Hepatocyte (in vitro differentiated cells): ENCODE measurements around the gene FXR1. TPM values are rescaled to one million over a fixed set of nuclear protein-coding genes. Genes with fewer than 3 reads are reported as not detected.

Source experiments
- DNase-seq: peaks from one replicate; pipeline ENCODE4 v3.0.0-alpha.2; 2016; ENCODE audit warnings: low spot score
- H2AFZ ChIP-seq: fragments of 200-600 bp; sonication (generic); 2 replicates; pipeline ENCODE4 v1.6.0; 2016; ENCODE audit warnings: antibody characterized with exemption, mild to moderate bottlenecking
- H3K27ac ChIP-seq: fragments of 200-600 bp; sonication (generic); 2 replicates; pipeline ENCODE4 v1.5.1; 2016; ENCODE audit warnings: mild to moderate bottlenecking
- H3K27me3 ChIP-seq: fragments of 200-600 bp; sonication (generic); 2 replicates; pipeline ENCODE4 v1.6.1; 2016
- H3K36me3 ChIP-seq: fragments of 200-600 bp; sonication (generic); replicated peaks from 2 replicates; pipeline ENCODE4 v1.5.1; 2016; ENCODE audit warnings: low read depth; ENCODE audit not compliant: insufficient read depth
- H3K4me1 ChIP-seq: fragments of 200-600 bp; sonication (generic); 2 replicates; pipeline ENCODE4 v1.5.1; 2016; ENCODE audit warnings: mild to moderate bottlenecking, moderate library complexity; ENCODE audit not compliant: insufficient read depth
- H3K4me2 ChIP-seq: fragments of 200-600 bp; sonication (generic); 2 replicates; pipeline ENCODE4 v1.6.0; 2016
- H3K4me3 ChIP-seq: fragments of 200-600 bp; sonication (generic); 2 replicates; pipeline ENCODE4 v1.5.1; 2016; ENCODE audit warnings: mild to moderate bottlenecking
- H3K79me2 ChIP-seq: fragments of 200-600 bp; sonication (generic); 2 replicates; pipeline ENCODE4 v1.6.0; 2017; ENCODE audit warnings: mild to moderate bottlenecking
- H3K9me2 ChIP-seq: fragments of 200-600 bp; sonication (generic); replicated peaks from 2 replicates; pipeline ENCODE4 v1.6.0; 2017; ENCODE audit warnings: mild to moderate bottlenecking; ENCODE audit not compliant: insufficient read depth
- H3K9me3 ChIP-seq: fragments of 200-600 bp; sonication (generic); 2 replicates; pipeline ENCODE4 v1.5.1; 2016; ENCODE audit warnings: low read depth, mild to moderate bottlenecking
- H4K20me1 ChIP-seq: fragments of 200-600 bp; sonication (generic); 2 replicates; pipeline ENCODE4 v1.6.0; 2016; ENCODE audit warnings: mild to moderate bottlenecking; ENCODE audit not compliant: insufficient read depth, poor library complexity, severe bottlenecking
- EZH2 ChIP-seq: fragments of 200-600 bp; sonication (generic); IDR thresholded peaks from 2 replicates; pipeline ENCODE4 v1.6.1; 2016; ENCODE audit warnings: antibody characterized with exemption, mild to moderate bottlenecking, borderline replicate concordance
- EZH2phosphoT487 ChIP-seq: fragments of 200-600 bp; sonication (generic); IDR thresholded peaks from one replicate; pipeline ENCODE4 v1.6.1; 2018; ENCODE audit warnings: antibody characterized with exemption, mild to moderate bottlenecking, low read depth, moderate library complexity; ENCODE audit not compliant: unreplicated experiment, severe bottlenecking
- WGBS: methylation state at CpG from one replicate; pipeline ENCODE4 v1.1.6; 2016; ENCODE audit warnings: low lambda C conversion rate; ENCODE audit errors: missing lambda C conversion rate; 5-methylcytosine and 5-hydroxymethylcytosine counted together
- polyA plus RNA-seq: library from polyadenylated mRNA; unstranded; fragments of >200 nt; fragmentation: Nextera tagmentation; extraction: Ambion mirVana; gene quantifications from 2 replicates; pipeline ENCODE4 v1.2.1, GENCODE V29; 2016
- total RNA-seq: library from RNA; depleted of rRNA; stranded (reverse); fragments of >200 nt; gene quantifications from 2 replicates; pipeline ENCODE4 v1.2.3, GENCODE V29; 2014
- TF ChIP-seq, protein P1 (sequence below): fragments of 200-600 bp; sonication (generic); IDR thresholded peaks from 2 replicates; pipeline ENCODE4 v1.5.1; 2016; ENCODE audit warnings: antibody characterized with exemption, mild to moderate bottlenecking; ENCODE audit not compliant: poor library complexity

The FXR1 gene
- total and polyA plus RNA-seq, 2 experiments from 2014 or later: 48.4 to 105 TPM

DNA sequence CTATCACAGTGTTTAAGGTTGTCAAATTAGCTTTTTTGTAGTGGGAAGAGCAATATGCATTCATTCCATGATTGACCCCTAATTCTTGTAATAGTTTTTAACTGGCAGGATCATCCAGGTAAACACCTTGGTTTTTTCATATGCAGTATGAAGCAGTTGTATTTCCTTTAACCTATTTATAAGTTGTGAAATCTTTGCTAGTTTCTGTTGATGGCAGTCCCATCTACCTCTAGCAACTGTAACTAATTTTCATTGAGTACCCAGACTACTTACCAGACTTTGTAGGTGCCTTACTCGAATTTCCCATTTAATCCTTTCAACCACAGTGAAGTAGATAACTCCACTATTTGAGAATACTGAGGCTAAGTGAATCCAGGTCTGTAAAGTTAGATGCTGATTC is 6.1 kb downstream of the FXR1 start:
- H3K9me2 ChIP-seq: no peaks in the 10 kb centered on the region
- no peaks in the 10 kb centered on the region for H3K27me3 ChIP-seq
- no peak overlapping the region for H3K27ac ChIP-seq
- 50% methylated on average over 1 of the region's 1 CpG for WGBS
- H3K4me1 ChIP-seq: peaks cover 8% of the 10 kb centered on the region
- H3K9me3 ChIP-seq: no peaks in the 10 kb centered on the region
- H3K4me3 ChIP-seq: no peak overlapping the region
- H3K4me2 ChIP-seq: no peak overlapping the region
- TF ChIP-seq EZH2phosphoT487 (no peak), EZH2 (no peak)
- TF ChIP-seq, protein P1, sequence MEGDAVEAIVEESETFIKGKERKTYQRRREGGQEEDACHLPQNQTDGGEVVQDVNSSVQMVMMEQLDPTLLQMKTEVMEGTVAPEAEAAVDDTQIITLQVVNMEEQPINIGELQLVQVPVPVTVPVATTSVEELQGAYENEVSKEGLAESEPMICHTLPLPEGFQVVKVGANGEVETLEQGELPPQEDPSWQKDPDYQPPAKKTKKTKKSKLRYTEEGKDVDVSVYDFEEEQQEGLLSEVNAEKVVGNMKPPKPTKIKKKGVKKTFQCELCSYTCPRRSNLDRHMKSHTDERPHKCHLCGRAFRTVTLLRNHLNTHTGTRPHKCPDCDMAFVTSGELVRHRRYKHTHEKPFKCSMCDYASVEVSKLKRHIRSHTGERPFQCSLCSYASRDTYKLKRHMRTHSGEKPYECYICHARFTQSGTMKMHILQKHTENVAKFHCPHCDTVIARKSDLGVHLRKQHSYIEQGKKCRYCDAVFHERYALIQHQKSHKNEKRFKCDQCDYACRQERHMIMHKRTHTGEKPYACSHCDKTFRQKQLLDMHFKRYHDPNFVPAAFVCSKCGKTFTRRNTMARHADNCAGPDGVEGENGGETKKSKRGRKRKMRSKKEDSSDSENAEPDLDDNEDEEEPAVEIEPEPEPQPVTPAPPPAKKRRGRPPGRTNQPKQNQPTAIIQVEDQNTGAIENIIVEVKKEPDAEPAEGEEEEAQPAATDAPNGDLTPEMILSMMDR: no peak
- peaks cover 100% of the 10 kb centered on the region for H3K79me2 ChIP-seq
- no peaks in the 10 kb centered on the region for H3K36me3 ChIP-seq
- H2AFZ ChIP-seq: no peak overlapping the region
- peaks cover 100% of the 10 kb centered on the region for H4K20me1 ChIP-seq
- no peak for DNase-seq

DNA sequence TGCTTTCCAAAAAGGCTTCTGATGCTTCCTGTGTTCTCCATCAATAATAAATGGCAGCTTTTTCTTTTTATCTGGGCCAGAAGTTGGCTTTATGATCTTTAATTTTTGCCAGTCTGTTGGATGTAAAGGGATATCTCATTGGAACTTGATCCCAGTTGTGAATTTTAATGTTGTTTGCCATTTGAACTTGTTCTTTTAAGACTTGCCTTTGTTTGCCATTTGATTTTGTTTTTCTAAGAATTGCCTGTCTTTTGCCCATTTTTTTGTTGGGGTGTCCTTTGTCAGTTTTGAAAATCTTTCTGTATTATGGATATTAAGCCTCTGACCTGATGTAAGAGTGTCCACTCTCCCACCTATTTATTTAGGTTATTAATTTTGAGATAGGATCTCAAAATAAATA is 9.8 kb downstream of the FXR1 start:
- H4K20me1 ChIP-seq: peaks cover 98% of the 10 kb centered on the region
- no peak overlapping the region for H2AFZ ChIP-seq
- DNase-seq: no peak
- H3K36me3 ChIP-seq: no peaks in the 10 kb centered on the region
- H3K27me3 ChIP-seq: no peaks in the 10 kb centered on the region
- H3K9me2 ChIP-seq: no peaks in the 10 kb centered on the region
- H3K9me3 ChIP-seq: no peaks in the 10 kb centered on the region
- no peak for TF ChIP-seq EZH2
- TF ChIP-seq EZH2phosphoT487: no peak
- TF ChIP-seq, protein P1: no peak
- H3K79me2 ChIP-seq: peaks cover 100% of the 10 kb centered on the region
- no peaks in the 10 kb centered on the region for H3K4me1 ChIP-seq
- no peak overlapping the region for H3K4me3 ChIP-seq
- H3K27ac ChIP-seq: no peak overlapping the region
- H3K4me2 ChIP-seq: no peak overlapping the region

DNA sequence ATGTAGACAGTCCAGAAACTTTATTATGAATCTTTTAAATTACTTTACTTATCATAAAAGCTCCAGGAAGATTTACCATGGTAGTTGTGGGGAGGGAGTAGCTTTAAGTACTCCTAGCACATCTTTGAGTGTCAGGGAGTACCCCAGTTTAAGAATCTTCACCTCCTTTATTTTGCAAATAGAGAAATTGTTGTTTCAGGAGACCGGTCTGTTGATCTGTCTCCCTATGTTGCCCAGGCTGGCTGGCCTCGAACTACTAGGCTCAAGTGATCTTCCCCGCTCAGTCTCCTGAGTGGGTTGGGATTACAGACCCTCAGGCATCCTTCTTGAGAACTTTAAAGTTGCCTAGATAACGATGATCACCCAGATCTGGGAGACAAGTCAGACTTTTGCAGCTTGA is 11.1 kb downstream of the FXR1 start:
- no peaks in the 10 kb centered on the region for H3K4me1 ChIP-seq
- TF ChIP-seq, protein P1: no peak
- no peak for TF ChIP-seq EZH2phosphoT487
- TF ChIP-seq EZH2: no peak
- peaks cover 97% of the 10 kb centered on the region for H4K20me1 ChIP-seq
- no peak overlapping the region for H3K4me2 ChIP-seq
- H3K27ac ChIP-seq: no peak overlapping the region
- DNase-seq: no peak
- peaks cover 100% of the 10 kb centered on the region for H3K79me2 ChIP-seq
- H3K9me2 ChIP-seq: no peaks in the 10 kb centered on the region
- no peak overlapping the region for H2AFZ ChIP-seq
- no peak overlapping the region for H3K4me3 ChIP-seq
- H3K36me3 ChIP-seq: no peaks in the 10 kb centered on the region
- H3K9me3 ChIP-seq: no peaks in the 10 kb centered on the region
- no peaks in the 10 kb centered on the region for H3K27me3 ChIP-seq
- 85% methylated on average over 4 of the region's 4 CpGs for WGBS

DNA sequence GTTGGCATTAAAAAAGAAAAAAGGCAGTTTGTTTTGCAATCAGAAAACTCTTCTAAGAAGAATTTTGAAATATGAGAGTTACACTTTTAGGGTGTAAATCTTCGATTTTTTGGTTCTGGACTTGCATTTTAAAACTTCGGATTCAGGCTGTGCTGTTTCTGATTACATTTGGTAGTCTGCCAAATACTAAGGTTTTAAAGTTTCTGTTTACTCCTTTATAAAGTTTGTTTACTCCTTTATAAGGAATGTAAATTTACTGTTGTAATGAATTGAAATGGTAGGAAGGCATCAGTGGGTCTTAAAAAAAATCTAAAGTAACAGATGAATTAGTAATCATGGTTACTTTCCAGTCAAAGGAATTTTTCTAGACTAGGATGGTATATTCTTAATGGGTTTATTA is 14.1 kb downstream of the FXR1 start:
- Histone ChIP-seq H3K36me3 (no peaks in the 10 kb centered on the region), H3K4me2 (no peak overlapping the region), H3K27ac (no peak overlapping the region), H4K20me1 (peaks cover 97% of the 10 kb centered on the region), H3K4me1 (no peaks in the 10 kb centered on the region), H3K27me3 (no peaks in the 10 kb centered on the region), H3K9me2 (no peaks in the 10 kb centered on the region), H3K4me3 (no peak overlapping the region), H3K79me2 (peaks cover 100% of the 10 kb centered on the region), H3K9me3 (no peaks in the 10 kb centered on the region), H2AFZ (no peak overlapping the region)
- TF ChIP-seq EZH2phosphoT487 (no peak), EZH2 (no peak)
- TF ChIP-seq, protein P1: no peak
- no peak for DNase-seq
- 73% methylated on average over 2 of the region's 2 CpGs for whole genome bisulfite sequencing
